GM18858 (cell line): Measurements from ENCODE around the gene GTPBP3.
A peak's percentile ranks its signal among the peaks of the same experiment; 100 is the strongest.

Source experiments
- ATAC-seq: cut with Tn5 transposase; IDR thresholded peaks from one replicate; pipeline ENCODE4 v1.9.1; 2021; ENCODE audit not compliant: unreplicated experiment

GTPBP3 gene

DNA sequence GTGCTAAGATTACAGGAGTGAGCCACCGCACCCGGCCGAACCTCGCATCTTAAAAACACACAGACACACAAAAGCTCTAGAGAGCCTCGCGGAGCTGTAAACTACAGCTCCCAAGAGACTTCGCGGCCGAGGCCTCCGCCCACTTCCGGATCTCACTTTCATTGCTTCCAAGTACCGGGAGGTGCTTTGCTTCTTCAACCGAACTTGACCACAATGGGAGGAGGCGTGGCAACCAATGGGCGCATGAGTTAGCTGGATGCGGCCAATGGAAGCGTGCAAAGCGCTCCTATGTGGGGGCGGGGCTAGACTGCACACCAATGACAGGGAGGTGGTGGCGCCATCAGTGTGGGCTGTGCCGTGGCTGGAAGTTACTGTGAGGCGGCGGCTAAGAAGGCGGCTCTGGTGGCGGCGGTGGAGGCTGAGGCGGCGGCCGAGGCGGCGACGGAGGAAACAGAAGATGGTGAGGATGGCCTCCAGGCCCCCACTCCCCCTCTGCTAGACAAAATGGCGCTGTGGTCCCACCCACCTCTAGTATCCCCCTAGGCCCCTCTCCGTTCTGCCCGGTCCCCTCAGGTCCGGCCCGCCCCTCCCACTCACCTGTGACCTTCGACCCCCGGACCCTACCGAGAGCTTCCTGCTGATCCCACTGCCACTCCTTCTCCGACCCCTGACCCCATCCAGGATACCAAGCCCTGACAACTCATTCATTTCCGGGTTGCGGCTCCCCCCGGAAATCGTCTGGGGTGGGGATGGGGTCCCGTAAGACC, 28.0 kb upstream of the GTPBP3 start, which contains the start of gene DDA1:
TSS of gene DDA1 (plus strand) at position 366 of the 767 bp plus-strand sequence. CDS start at position 458, 92 bp downstream.
- ATAC-seq: peak; percentile 37

DNA sequence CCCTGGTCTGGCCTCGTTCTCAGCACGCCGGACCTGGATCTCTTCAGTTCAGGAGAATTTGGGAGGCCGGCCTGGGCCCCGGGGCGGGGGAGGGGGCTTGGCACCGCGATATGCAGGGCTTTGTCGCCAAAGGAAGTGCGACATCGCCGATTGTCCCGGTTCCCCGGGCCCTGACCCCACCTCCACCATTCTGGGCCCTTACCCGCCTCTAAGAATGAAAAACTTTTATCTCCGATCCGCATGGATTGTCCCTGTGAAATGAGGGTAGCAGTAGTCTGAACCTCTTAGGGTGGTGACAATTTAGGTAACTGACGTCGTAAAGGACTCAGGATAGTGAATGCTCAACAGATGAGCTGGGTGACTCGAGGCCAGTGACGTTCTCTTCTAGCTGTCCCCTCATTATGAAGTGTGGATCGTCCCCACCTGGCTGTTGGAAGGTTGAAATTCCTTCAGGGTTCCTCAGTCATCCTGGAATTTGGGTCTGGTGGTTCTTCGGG, 27.3 kb upstream of the GTPBP3 start:
- ATAC-seq: no peak

DNA sequence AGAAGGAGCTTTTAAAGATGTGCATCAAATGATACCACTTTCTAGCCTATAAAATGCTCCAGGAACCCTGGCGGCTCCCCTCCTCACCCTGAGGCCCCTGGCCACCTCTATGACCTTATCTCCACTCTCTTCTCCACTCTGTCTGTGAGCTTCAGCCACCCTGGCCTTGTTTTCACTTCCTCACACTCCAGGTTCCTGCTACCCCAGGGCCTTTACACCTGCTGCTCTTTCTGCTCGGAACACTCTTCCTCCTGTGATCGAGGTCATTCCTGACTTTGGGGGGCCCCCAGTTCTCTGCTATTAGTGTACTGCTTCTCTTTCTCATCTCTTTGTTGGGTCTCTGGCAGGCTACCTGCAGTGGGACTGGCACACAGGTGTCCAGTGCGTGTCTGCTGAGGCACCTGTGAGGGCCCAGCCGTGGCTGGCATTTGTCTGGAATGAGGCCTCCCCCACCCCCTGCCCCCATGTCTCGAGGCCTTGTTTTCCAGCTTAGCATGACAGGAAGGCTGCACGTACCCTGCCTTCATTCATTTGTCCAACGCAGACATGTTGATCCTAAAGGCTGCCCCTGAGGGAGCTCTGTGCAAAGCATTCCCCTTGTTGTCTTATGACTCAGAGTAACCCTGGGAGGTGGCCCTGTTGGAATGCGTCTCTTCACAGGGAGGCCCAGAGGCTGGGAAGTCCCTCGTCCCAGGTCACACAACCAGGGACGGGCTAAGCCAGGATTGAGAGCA, 25.7 kb upstream of the GTPBP3 start:
- ATAC-seq: no peak

- no peak for ATAC-seq
These were observed 24.9 kb upstream of the GTPBP3 start for GRCh38 chr19:17312189-17313113.

- ATAC-seq: no peak
These were observed 23.3 kb upstream of the GTPBP3 start for GRCh38 chr19:17314007-17314593.

DNA sequence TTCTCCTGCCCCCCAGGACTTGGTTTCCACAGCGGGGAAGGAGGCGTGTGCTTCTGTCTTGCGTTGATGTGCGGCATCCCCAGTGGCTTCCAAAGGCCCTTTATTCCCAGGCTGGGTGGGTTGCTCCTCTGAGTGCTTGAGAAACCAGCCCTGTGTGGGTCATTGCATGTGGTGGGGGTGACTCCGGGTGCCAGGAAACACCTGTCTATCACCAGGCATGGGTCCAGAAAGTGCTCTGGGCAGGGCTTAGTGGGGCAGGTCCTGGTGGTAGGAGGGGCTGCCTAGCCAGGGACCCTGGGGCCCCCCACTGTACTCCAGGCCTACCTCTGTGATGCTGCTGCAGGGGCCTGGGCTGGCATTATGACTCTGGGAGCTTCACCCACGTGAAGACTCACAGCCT, 18.4 kb upstream of the GTPBP3 start:
- no peak for ATAC-seq

DNA sequence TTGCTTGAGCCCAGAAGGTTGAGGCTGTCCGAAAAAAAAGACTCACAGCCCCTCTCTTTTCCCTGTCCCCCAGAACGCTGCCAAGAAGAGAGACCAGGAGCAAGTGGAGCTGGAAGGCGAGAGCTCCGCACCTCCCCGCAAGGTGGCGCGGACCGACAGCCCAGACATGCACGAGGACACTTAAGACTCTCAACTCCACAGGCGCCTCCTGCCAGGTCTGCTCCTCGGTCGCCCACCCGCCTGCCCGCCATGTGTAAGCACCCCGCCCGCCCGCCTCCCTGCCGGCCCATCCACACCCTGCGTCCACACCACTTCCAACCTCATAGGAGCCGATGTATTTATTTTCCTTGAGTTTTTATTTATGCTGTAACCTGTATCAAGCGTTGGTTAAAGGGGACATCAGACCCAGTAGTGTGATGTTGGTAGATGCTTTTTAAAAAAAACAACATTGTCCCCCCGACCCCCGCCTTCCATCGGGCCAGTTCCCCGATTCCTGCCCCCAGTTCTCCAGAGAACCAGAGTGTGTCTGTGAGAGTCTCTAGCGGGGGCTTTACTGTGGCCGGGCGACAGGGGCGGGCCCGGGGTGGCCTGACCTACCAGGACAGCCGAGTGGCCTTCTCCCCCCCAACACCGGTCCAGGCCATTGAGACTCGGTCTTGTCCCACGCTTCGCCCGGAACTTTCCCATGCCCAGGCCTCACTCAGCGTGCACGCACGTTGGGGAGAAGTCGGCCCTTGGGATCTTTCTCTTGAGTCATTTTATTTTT, 17.7 kb upstream of the GTPBP3 start:
- no peak for ATAC-seq

- no peak for ATAC-seq
These were observed 16.9 kb upstream of the GTPBP3 start for GRCh38 chr19:17320435-17320834.

GRCh38 chr19:17321655-17322489, 15.5 kb upstream of the GTPBP3 start:
- no peak for ATAC-seq

DNA sequence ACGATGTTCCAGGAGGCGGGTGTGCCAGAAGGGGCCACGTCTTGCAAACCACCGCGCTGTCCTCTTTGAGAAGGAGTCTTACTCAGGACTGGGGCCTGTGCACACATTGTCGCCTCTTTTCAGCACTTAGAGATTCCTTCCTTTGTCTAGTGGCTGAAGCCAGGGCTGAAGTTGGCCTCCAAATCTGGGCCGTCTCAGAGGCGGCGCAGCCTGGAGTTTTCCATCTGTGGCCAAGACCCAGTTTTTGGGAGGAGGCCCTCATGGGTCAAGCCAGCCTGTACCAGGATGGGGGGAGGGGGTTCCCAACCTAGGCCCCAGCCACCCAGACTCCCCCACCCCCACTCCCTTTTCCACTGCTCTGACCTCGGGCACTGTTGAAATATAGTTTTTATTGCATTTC, 14.5 kb upstream of the GTPBP3 start:
- ATAC-seq: no peak

DNA sequence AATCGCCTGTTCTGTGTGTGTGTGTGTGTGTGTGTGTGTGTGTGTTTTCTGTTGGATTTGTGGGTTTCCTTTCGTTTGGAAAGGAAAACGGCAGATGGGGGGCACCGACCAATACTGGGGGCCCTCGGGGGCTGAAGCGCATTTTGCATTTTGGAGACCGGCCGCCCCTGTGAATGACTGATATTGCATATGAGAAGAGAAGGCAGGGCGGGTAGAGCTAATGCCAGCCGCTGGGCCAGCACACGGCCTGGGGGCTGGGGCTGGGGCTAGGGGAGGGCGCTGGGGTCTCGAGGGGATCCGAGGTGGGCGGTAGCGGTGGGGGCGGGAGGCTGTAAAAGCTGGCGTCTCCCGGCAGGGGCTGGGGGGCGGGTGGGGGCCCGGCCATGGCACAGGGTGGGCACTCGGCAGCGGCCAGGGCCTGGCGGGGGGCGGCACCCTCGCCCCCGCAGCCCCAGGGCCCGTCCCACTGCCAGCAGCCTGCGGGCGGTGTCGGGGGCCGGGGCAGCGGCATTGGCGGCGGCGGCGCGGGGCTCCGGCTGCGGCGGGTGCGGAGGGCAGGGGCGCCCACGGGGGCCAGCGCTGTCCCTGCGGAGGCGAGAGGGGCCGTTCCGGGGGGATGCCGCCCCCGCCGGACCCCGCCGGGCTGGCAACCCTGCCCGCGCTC, 13.9 kb upstream of the GTPBP3 start:
- ATAC-seq: no peak

DNA sequence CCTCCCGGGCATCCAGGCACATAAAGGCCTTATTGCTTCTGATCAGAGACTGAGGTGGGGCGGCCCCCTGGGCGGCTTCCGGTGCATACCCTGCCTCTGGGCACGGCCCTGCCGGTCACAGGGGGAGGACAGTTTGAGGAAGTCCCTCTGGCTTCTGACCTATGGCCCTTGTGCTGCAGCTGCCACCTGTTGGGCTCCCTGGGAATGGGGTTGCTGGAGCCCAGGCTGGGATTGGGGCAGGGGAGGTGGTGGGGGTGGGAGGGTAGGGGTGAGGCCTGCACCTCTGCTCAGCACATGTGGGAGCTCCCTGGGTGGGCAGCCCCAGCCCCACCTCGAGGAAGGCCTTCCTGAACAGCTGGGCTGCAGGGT, 13.4 kb upstream of the GTPBP3 start:
- no peak for ATAC-seq

DNA sequence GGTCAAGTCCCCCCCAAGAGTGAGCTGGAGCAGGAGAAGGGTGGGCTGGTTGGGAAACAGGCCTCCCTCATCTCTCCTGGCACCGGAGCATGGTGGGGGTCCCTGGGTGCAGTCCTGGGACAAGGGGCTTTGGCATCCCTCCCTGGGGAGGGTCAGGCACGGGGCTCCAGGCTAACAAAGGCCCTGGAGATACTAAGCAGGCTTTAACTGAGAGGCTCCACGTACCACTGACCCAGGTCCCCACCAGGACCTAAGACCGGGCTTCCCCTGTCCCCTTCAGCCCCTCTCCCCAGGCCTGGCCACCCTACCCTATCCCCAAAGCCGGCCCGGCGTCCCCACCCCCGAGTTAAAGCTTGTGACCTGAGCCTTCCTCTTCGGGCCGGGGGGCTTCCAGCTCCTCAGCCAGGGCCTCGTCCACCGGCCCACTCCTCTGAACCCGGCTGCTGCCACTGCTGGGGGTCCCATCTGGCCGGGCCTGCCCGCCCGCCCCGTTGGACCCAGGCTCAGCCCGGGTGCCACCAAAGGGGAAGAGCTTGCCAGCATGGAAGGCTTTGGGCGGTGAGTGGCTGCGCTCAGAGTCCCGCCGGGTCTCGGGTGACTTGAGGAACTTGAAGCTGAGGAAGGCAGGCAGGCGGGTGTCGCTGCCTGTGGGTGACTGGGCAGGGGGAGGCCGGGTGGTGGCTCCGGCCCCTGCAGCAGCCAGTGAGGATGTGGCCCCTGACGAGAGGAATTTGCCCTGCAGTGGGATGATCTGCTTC, 12.8 kb upstream of the GTPBP3 start:
- no peak for ATAC-seq

- ATAC-seq: no peak
These were observed 12.2 kb upstream of the GTPBP3 start for GRCh38 chr19:17325133-17325532.

DNA sequence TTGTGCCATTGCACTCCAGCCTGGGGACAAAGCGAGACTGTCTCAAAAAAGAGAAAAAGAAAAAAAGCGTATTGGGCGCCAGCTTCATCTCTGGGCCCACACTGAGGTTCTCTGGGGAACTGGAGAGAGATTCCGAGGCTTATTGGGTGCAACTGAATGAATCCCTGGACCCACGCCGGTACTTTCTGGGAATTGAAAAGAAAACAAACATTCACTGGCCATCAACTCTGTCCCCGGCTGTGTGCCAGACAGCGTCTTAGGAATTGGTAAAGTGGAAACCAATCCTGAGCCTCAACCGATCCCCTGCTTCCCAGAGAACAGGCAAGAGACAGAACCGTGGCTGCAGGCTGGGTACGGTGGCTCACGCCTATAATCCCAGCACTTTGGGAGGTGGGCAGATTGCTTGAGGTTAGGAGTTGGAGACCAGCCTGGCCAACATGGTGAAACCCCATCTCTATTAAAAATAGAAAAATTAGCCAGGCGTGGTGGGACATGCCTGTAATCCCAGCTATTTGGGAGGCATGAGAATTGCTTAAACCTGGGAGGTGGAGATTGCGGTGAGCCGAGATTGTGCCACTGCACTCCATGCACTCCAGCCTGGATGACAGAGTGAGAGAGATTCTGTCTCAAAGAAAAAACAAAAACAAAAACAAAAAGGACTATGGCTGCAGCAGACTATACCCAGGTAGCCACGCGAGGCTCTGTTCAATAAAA, 11.3 kb upstream of the GTPBP3 start:
- ATAC-seq: no peak

- ATAC-seq: no peak
These were observed 10.8 kb upstream of the GTPBP3 start for GRCh38 chr19:17326595-17326966.

DNA sequence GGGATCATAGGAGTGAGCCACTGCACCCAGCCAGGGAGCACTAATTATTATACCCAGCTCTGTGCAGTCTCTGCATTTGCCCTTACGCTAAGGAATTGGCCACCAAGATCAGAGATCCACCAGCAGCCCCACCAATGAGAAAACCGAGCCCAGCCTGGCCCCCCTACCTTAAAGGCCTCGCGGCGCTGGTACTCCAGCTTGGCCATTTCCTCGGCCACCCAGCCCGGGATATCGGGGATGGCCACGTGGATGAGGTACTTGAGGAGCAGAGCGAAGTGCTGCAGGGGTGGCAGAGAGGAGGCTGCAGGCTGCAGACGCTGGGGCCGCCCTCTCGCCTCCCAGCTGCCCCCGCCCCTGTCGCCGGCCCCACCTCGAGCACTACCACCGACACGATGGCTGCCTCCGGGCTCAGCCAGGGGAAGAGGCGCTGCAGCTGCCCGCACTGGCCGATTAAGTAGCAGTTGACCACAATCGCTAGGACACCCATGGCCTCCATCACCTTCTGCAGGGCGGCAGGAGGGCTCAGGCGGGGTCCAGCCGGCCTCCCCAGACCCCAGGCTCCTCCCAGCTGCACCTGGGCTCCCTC, 10.2 kb upstream of the GTPBP3 start:
- no peak for ATAC-seq
